Fibroblast of the aortic adventitia (primary cell): ENCODE data around the gene ARHGAP6. TPM values are rescaled to one million over a fixed set of nuclear protein-coding genes. Genes with fewer than 3 reads are reported as not detected.
A peak's percentile ranks its signal among the peaks of the same experiment; 100 is the strongest.

Experiments
- DNase-seq: peaks from one replicate; pipeline ENCODE4 v3.0.0-alpha.2; 2010; ENCODE audit warnings: low read depth
- H3K4me3 ChIP-seq: 2 replicates; pipeline ENCODE4 v1.5.1; 2011; ENCODE audit warnings: low read depth, mild to moderate bottlenecking, control low read depth, low read length, moderate library complexity
- CTCF ChIP-seq: IDR thresholded peaks from 2 replicates; pipeline ENCODE4 v1.5.1; 2011; ENCODE audit warnings: mild to moderate bottlenecking, low read length, control low read depth, inconsistent platforms; ENCODE audit not compliant: insufficient read depth
- total RNA-seq: library from RNA; depleted of rRNA; stranded (reverse); fragments of >200 nt; gene quantifications from 2 replicates; pipeline ENCODE4 v1.2.3, GENCODE V29; 2012; ENCODE audit warnings: low replicate concordance

The ARHGAP6 gene
- total RNA-seq, 1 donor, result 16.9 TPM

- no peak for DNase-seq
- no peak for TF ChIP-seq CTCF
These were observed 395.7 kb downstream of the ARHGAP6 start for GRCh38 chrX:11269996-11270395.

GRCh38 chrX:11269006-11269405, 396.7 kb downstream of the ARHGAP6 start:
- TF ChIP-seq CTCF, result no peak
- no peak overlapping the region for H3K4me3 ChIP-seq
- no peak for DNase-seq

More at GRCh38 chrX:11269996-11270395, 395.7 kb downstream of the ARHGAP6 start:
- H3K4me3 ChIP-seq, result no peak overlapping the region

GRCh38 chrX:11267425-11267824, 398.3 kb downstream of the ARHGAP6 start:
- TF ChIP-seq CTCF, result no peak
- no peak for DNase-seq
- H3K4me3 ChIP-seq, result no peak overlapping the region

GRCh38 chrX:11266573-11267003, 399.1 kb downstream of the ARHGAP6 start:
- TF ChIP-seq CTCF, result no peak
- H3K4me3 ChIP-seq, result no peak overlapping the region
- DNase-seq, result no peak

GRCh38 chrX:11265352-11265751, 400.4 kb downstream of the ARHGAP6 start:
- H3K4me3 ChIP-seq, result no peak overlapping the region
- no peak for TF ChIP-seq CTCF

GRCh38 chrX:11264925-11265324, 400.8 kb downstream of the ARHGAP6 start:
- TF ChIP-seq CTCF, result no peak
- no peak overlapping the region for H3K4me3 ChIP-seq

More at GRCh38 chrX:11265352-11265751, 400.4 kb downstream of the ARHGAP6 start:
- no peak for DNase-seq

GRCh38 chrX:11261260-11261659, 404.5 kb downstream of the ARHGAP6 start:
- TF ChIP-seq CTCF, result no peak
- DNase-seq, result peak; percentile 73
- H3K4me3 ChIP-seq, result no peak overlapping the region

More at GRCh38 chrX:11264925-11265324, 400.8 kb downstream of the ARHGAP6 start:
- DNase-seq, result no peak
